HG02852 (cell line): ENCODE results near the gene NTN1.
"Not testable (repeated sequence)": the region's sequence is repeated elsewhere in the genome, so short reads cannot be mapped to it uniquely, and the experiment has no call there.

Experiments used
- ATAC-seq: cut with Tn5 transposase; IDR thresholded peaks from one replicate; pipeline ENCODE4 v1.9.1; 2021; ENCODE audit warnings: mild to moderate bottlenecking, moderate library complexity; ENCODE audit not compliant: unreplicated experiment

Gene NTN1

GRCh38 chr17:9080296-9080914 lies 59.1 kb downstream of the NTN1 start:
- no peak for ATAC-seq

- ATAC-seq = no peak
Observed at GRCh38 chr17:9080983-9081382, 59.7 kb downstream of the NTN1 start.

GRCh38 chr17:9086577-9086976 lies 65.3 kb downstream of the NTN1 start:
- no peak for ATAC-seq

- no peak for ATAC-seq
Observed at GRCh38 chr17:9087921-9088320, 66.6 kb downstream of the NTN1 start.

GRCh38 chr17:9090641-9091096 lies 69.4 kb downstream of the NTN1 start:
- ATAC-seq = no peak

GRCh38 chr17:9094193-9094592 lies 72.9 kb downstream of the NTN1 start:
- no peak for ATAC-seq

- ATAC-seq = no peak
Observed at GRCh38 chr17:9095390-9095789, 74.1 kb downstream of the NTN1 start.

- no peak for ATAC-seq
Observed at GRCh38 chr17:9098242-9098825, 77.0 kb downstream of the NTN1 start.

GRCh38 chr17:9101356-9101755 lies 80.0 kb downstream of the NTN1 start:
- ATAC-seq = no peak

- not testable (repeated sequence) for ATAC-seq
Observed at GRCh38 chr17:9103193-9103592, 81.9 kb downstream of the NTN1 start.

GRCh38 chr17:9104370-9105041 lies 83.2 kb downstream of the NTN1 start:
- no peak for ATAC-seq

GRCh38 chr17:9105068-9105868 lies 84.0 kb downstream of the NTN1 start:
- no peak for ATAC-seq

- ATAC-seq = not testable (repeated sequence)
Observed at GRCh38 chr17:9106278-9106677, 85.0 kb downstream of the NTN1 start.

GRCh38 chr17:9107527-9107926 lies 86.2 kb downstream of the NTN1 start:
- ATAC-seq = no peak

GRCh38 chr17:9108146-9108545 lies 86.8 kb downstream of the NTN1 start:
- ATAC-seq = no peak

GRCh38 chr17:9109933-9110332 lies 88.6 kb downstream of the NTN1 start:
- ATAC-seq = no peak

- no peak for ATAC-seq
Observed at GRCh38 chr17:9110501-9110900, 89.2 kb downstream of the NTN1 start.

- no peak for ATAC-seq
Observed at GRCh38 chr17:9115214-9116191, 94.2 kb downstream of the NTN1 start.

- no peak for ATAC-seq
Observed at GRCh38 chr17:9116311-9116835, 95.1 kb downstream of the NTN1 start.
